Osteoblast (primary cell): ENCODE measurements around the gene STAM2. TPM values are rescaled to one million over a fixed set of nuclear protein-coding genes. Genes with fewer than 3 reads are reported as not detected.

ENCODE experiments used
- DNase-seq: peaks from one replicate; pipeline ENCODE4 v3.0.0; 2011; ENCODE audit warnings: low spot score, mixed read lengths; ENCODE audit not compliant: insufficient read length; ENCODE audit errors: missing footprints
- H2AFZ ChIP-seq: 2 replicates; pipeline ENCODE4 v1.6.0; 2011; ENCODE audit warnings: mild to moderate bottlenecking, low read length
- H3K27ac ChIP-seq: 2 replicates; pipeline ENCODE4 v1.5.1; 2011; ENCODE audit warnings: mild to moderate bottlenecking, low read depth, low read length, moderate library complexity
- H3K27me3 ChIP-seq: 2 replicates; pipeline ENCODE4 v1.6.0; 2012; ENCODE audit warnings: mild to moderate bottlenecking, control low read depth, inconsistent platforms, low read length, moderate library complexity; ENCODE audit not compliant: insufficient read depth
- H3K36me3 ChIP-seq: 2 replicates; pipeline ENCODE4 v1.5.1; 2011; ENCODE audit warnings: mild to moderate bottlenecking, low read length, control low read depth, moderate library complexity; ENCODE audit not compliant: insufficient read depth
- H3K4me1 ChIP-seq: 2 replicates; pipeline ENCODE4 v1.5.1; 2011; ENCODE audit warnings: mild to moderate bottlenecking, low read length, control low read depth, moderate library complexity; ENCODE audit not compliant: insufficient read depth
- H3K4me2 ChIP-seq: 2 replicates; pipeline ENCODE4 v1.6.0; 2011; ENCODE audit warnings: mild to moderate bottlenecking, low read length; ENCODE audit not compliant: insufficient read depth
- H3K4me3 ChIP-seq: fragments of 200-600 bp; sonication (generic); 3 replicates; pipeline ENCODE4 v1.5.1; 2012; ENCODE audit warnings: mild to moderate bottlenecking, low read length, inconsistent platforms; ENCODE audit not compliant: insufficient read depth
- H3K79me2 ChIP-seq: 2 replicates; pipeline ENCODE4 v1.6.0; 2012; ENCODE audit warnings: mild to moderate bottlenecking, low read length, control low read depth, inconsistent platforms; ENCODE audit not compliant: insufficient read depth
- H3K9me3 ChIP-seq: 2 replicates; pipeline ENCODE4 v1.5.1; 2011; ENCODE audit warnings: low read depth, low read length, control low read depth
- H4K20me1 ChIP-seq: 2 replicates; pipeline ENCODE4 v1.6.0; 2012; ENCODE audit warnings: mild to moderate bottlenecking, low read length, control low read depth; ENCODE audit not compliant: insufficient read depth
- total RNA-seq: library from RNA; depleted of rRNA; stranded (reverse); fragments of >200 nt; gene quantifications from 2 replicates; pipeline ENCODE4 v1.2.3, GENCODE V29; 2012
- TF ChIP-seq, protein P1 (sequence below): IDR thresholded peaks from 2 replicates; pipeline ENCODE4 v1.5.1; 2011; ENCODE audit warnings: mild to moderate bottlenecking, low read depth, low read length, moderate library complexity; ENCODE audit errors: extremely low read depth

Gene STAM2
- total RNA-seq, 1 donor, result 52.5 TPM

DNA sequence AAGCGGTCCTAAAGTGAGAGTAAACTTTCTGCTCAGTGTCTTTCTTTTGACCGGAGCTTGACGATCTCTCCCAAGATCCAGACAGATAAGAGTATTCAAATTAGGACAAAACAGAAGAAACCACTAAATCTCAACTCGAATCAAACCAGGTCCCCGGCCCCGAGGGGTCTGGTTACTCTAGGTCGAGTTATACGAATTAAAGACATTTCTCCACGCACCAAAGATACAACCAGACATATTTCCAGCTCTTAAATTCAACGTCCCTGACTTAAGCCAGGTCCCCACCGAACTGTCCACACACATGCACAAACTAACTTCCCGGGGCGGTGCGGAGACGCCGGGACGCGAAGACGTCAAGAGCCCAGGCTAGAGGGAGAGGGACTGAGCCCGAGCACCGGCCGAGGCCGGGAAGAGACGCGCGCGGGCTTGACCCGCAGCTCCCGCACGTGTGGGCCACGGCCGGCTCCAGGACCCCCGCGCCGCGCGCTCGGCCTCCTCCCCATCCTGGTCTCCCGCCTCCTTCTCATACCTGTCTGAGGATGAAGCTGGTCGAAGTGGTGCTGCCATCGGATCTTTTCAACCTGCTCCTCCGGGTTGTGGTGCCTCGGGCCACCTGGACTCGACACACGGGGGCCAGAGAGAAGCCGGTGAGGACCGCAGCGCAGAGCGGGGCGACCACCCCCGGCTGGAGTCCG is 77.6 kb downstream of the STAM2 start:
- Histone ChIP-seq H3K4me1 (no peaks in the 10 kb centered on the region), H2AFZ (peak overlapping the region; percentile 54), H3K36me3 (no peaks in the 10 kb centered on the region), H4K20me1 (no peaks in the 10 kb centered on the region), H3K4me3 (peak overlapping the region; percentile 63), H3K4me2 (peak overlapping the region; percentile 73), H3K27me3 (peaks cover 85% of the 10 kb centered on the region), H3K79me2 (no peaks in the 10 kb centered on the region), H3K27ac (no peak overlapping the region), H3K9me3 (no peaks in the 10 kb centered on the region)
- DNase-seq, result peak; percentile 57
- TF ChIP-seq, protein P1, sequence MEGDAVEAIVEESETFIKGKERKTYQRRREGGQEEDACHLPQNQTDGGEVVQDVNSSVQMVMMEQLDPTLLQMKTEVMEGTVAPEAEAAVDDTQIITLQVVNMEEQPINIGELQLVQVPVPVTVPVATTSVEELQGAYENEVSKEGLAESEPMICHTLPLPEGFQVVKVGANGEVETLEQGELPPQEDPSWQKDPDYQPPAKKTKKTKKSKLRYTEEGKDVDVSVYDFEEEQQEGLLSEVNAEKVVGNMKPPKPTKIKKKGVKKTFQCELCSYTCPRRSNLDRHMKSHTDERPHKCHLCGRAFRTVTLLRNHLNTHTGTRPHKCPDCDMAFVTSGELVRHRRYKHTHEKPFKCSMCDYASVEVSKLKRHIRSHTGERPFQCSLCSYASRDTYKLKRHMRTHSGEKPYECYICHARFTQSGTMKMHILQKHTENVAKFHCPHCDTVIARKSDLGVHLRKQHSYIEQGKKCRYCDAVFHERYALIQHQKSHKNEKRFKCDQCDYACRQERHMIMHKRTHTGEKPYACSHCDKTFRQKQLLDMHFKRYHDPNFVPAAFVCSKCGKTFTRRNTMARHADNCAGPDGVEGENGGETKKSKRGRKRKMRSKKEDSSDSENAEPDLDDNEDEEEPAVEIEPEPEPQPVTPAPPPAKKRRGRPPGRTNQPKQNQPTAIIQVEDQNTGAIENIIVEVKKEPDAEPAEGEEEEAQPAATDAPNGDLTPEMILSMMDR, result no peak

DNA sequence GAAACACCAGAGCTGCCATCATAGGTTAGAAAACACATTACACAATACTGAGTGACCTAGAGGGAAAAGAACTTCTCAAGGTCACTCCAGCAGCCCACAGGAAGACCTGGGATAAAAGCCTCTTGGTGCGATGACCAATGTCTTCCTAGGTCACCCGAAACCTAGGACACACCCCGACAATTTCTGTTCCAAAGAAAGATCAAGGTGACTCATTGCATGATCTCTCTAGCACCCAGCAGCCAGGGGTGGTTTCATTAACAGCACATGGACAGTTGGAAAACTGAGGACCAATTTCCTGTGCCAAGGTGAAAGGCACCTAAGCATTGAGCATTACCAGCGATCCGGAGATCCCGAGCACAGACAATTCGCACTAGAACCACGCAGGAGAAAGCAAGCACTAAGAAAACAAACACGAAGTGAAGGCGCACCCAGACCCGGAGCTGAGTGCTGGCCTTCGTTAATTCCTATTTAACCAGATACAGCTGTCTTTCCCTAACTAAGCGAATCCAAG is 78.2 kb downstream of the STAM2 start:
- DNase-seq, result peak; percentile 35
- peak overlapping the region; percentile 73 for H3K4me2 ChIP-seq
- H2AFZ ChIP-seq, result peak overlapping the region; percentile 54
- no peaks in the 10 kb centered on the region for H3K4me1 ChIP-seq
- TF ChIP-seq, protein P1, result no peak
- no peaks in the 10 kb centered on the region for H3K9me3 ChIP-seq
- no peak overlapping the region for H3K27ac ChIP-seq
- no peaks in the 10 kb centered on the region for H3K36me3 ChIP-seq
- peak overlapping the region; percentile 63 for H3K4me3 ChIP-seq
- H3K79me2 ChIP-seq, result no peaks in the 10 kb centered on the region
- H4K20me1 ChIP-seq, result no peaks in the 10 kb centered on the region
- peaks cover 84% of the 10 kb centered on the region for H3K27me3 ChIP-seq

DNA sequence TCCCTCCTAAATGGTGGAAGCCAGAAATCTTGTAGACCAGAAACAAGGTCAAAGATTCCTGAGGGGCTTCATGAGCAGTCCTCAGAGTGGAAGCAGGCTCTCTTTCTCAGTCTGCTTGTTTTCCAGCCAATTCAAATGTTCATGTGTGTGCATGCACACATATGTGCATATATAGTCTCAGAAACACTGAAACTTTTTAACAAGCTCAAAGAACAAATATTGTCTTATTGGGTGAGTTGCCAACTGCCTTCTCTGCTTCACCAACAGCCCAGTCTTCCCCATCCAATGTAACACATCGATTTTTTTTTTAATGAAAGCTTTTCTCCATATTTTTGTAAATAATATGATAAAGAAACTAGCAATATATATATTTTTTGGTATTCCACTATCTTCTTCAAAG is 80.4 kb downstream of the STAM2 start:
- TF ChIP-seq, protein P1, result no peak
- peaks cover 65% of the 10 kb centered on the region for H3K27me3 ChIP-seq
- no peaks in the 10 kb centered on the region for H4K20me1 ChIP-seq
- DNase-seq, result no peak
- no peaks in the 10 kb centered on the region for H3K9me3 ChIP-seq
- H3K4me3 ChIP-seq, result no peak overlapping the region
- no peaks in the 10 kb centered on the region for H3K36me3 ChIP-seq
- no peak overlapping the region for H3K27ac ChIP-seq
- no peak overlapping the region for H2AFZ ChIP-seq
- H3K4me2 ChIP-seq, result no peak overlapping the region
- no peaks in the 10 kb centered on the region for H3K79me2 ChIP-seq
- no peaks in the 10 kb centered on the region for H3K4me1 ChIP-seq

DNA sequence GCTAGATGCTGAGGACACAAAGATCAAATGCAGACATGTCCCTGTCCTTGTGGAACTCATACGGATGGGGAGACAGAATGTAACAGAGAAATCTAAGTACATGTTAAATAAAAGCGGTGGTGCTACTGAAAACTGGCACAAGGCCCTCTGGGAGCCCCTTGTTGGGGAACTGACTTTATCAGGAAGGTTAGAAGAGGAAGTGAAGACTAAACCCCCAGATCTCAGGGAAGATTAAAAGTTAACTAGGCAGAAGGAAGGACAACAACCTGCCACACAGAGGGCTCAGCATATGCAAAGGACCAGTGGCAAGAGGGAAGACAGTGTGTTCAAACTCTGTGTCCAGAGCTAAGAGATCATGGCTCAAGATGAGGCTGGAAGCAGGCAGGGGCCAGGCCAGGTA is 81.5 kb downstream of the STAM2 start:
- Histone ChIP-seq H3K4me3 (no peak overlapping the region), H3K79me2 (no peaks in the 10 kb centered on the region), H3K27me3 (peaks cover 61% of the 10 kb centered on the region), H3K36me3 (no peaks in the 10 kb centered on the region), H3K9me3 (no peaks in the 10 kb centered on the region), H4K20me1 (no peaks in the 10 kb centered on the region), H2AFZ (no peak overlapping the region), H3K4me2 (no peak overlapping the region), H3K4me1 (no peaks in the 10 kb centered on the region), H3K27ac (no peak overlapping the region)
- TF ChIP-seq, protein P1, result no peak
- no peak for DNase-seq
